Activated naive CD8-positive, alpha-beta T cell treated with anti-CD3 and anti-CD28 coated beads for 36 hours (primary cell): ENCODE data around the gene CS. TPM values are rescaled to one million over a fixed set of nuclear protein-coding genes. Genes with fewer than 3 reads are reported as not detected.
"Not testable (repeated sequence)": the region's sequence is repeated elsewhere in the genome, so short reads cannot be mapped to it uniquely, and the experiment has no call there.

ENCODE experiments used
- DNase-seq: peaks from one replicate; pipeline ENCODE4 v3.0.0; 2021
- H3K27ac Mint-ChIP-seq: one replicate; pipeline ENCODE4 v1.8.0; 2022; ENCODE audit warnings: mild to moderate bottlenecking, moderate library complexity, mixed read lengths
- H3K27me3 Mint-ChIP-seq: one replicate; pipeline ENCODE4 v1.8.0; 2022; ENCODE audit warnings: mild to moderate bottlenecking, mixed read lengths
- H3K36me3 Mint-ChIP-seq: one replicate; pipeline ENCODE4 v1.8.0; 2021; ENCODE audit warnings: mild to moderate bottlenecking, mixed read lengths
- H3K4me1 Mint-ChIP-seq: one replicate; pipeline ENCODE4 v1.8.0; 2021; ENCODE audit warnings: mixed read lengths
- H3K4me3 Mint-ChIP-seq: one replicate; pipeline ENCODE4 v1.8.0; 2022; ENCODE audit warnings: mild to moderate bottlenecking, moderate library complexity, mixed read lengths
- H3K9me3 Mint-ChIP-seq: one replicate; pipeline ENCODE4 v1.8.0; 2022; ENCODE audit warnings: mixed read lengths
- total RNA-seq, 2 experiments: library from RNA; stranded (reverse); gene quantifications; one replicate each; pipeline ENCODE4 v1.2.3, GENCODE V29; 2021

CS gene
- 100 to 1,000 TPM; 288 to 311 TPM for total RNA-seq

GRCh38 chr12:56299853-56300643, at the start of gene CS:
TSS of gene CS (minus strand) at chr12:56300330. CDS start at chr12:56300201, 129 bp downstream.
- Mint-ChIP-seq H3K9me3 (no peaks in the 10 kb centered on the region), H3K27me3 (no peaks in the 10 kb centered on the region), H3K36me3 (peaks cover 32% of the 10 kb centered on the region), H3K4me3 (peak within 1 kb of the TSS; percentile 97), H3K27ac (peak within 1 kb of the TSS; percentile 97), H3K4me1 (peaks cover 47% of the 10 kb centered on the region)
- DNase-seq = peak; percentile 99

GRCh38 chr12:56348776-56349175, 48.6 kb upstream of the CS start:
- H3K36me3 Mint-ChIP-seq = peaks cover 18% of the 10 kb centered on the region
- H3K4me3 Mint-ChIP-seq = no peak overlapping the region
- H3K4me1 Mint-ChIP-seq = no peaks in the 10 kb centered on the region
- no peak overlapping the region for H3K27ac Mint-ChIP-seq
- H3K27me3 Mint-ChIP-seq = no peaks in the 10 kb centered on the region
- H3K9me3 Mint-ChIP-seq = no peaks in the 10 kb centered on the region
- DNase-seq = no peak

- H3K27me3 Mint-ChIP-seq, H3K4me1 Mint-ChIP-seq, H3K9me3 Mint-ChIP-seq, H3K27ac Mint-ChIP-seq, DNase-seq, H3K4me3 Mint-ChIP-seq: not testable (repeated sequence)
- H3K36me3 Mint-ChIP-seq = peaks cover 25% of the 10 kb centered on the region
These were observed 47.1 kb upstream of the CS start for GRCh38 chr12:56347255-56347654.

- Mint-ChIP-seq H3K27ac (no peak overlapping the region), H3K9me3 (no peaks in the 10 kb centered on the region), H3K27me3 (no peaks in the 10 kb centered on the region), H3K4me3 (no peak overlapping the region), H3K4me1 (peaks cover under 1% of the 10 kb centered on the region), H3K36me3 (peaks cover 29% of the 10 kb centered on the region)
- peak; percentile 12 for DNase-seq
These were observed 46.5 kb upstream of the CS start for GRCh38 chr12:56346675-56347074.

GRCh38 chr12:56342290-56342689, 42.2 kb upstream of the CS start:
- H3K4me1 Mint-ChIP-seq = peaks cover 34% of the 10 kb centered on the region
- H3K4me3 Mint-ChIP-seq, H3K27ac Mint-ChIP-seq, H3K27me3 Mint-ChIP-seq, H3K9me3 Mint-ChIP-seq, DNase-seq: not testable (repeated sequence)
- H3K36me3 Mint-ChIP-seq = peaks cover 35% of the 10 kb centered on the region

- DNase-seq = no peak
- Mint-ChIP-seq H3K9me3 (no peaks in the 10 kb centered on the region), H3K27me3 (no peaks in the 10 kb centered on the region), H3K4me1 (peaks cover 39% of the 10 kb centered on the region), H3K4me3 (no peak overlapping the region), H3K36me3 (peaks cover 35% of the 10 kb centered on the region), H3K27ac (no peak overlapping the region)
These were observed 41.5 kb upstream of the CS start for GRCh38 chr12:56341616-56342015.

- no peaks in the 10 kb centered on the region for H3K9me3 Mint-ChIP-seq
- peaks cover 30% of the 10 kb centered on the region for H3K36me3 Mint-ChIP-seq
- peak overlapping the region; percentile 87 for H3K4me3 Mint-ChIP-seq
- no peak for DNase-seq
- H3K4me1 Mint-ChIP-seq = peaks cover 42% of the 10 kb centered on the region
- no peaks in the 10 kb centered on the region for H3K27me3 Mint-ChIP-seq
- H3K27ac Mint-ChIP-seq = peak overlapping the region; percentile 96
These were observed 39.0 kb upstream of the CS start for GRCh38 chr12:56339158-56339422.

- H3K4me1 Mint-ChIP-seq = peaks cover 45% of the 10 kb centered on the region
- no peaks in the 10 kb centered on the region for H3K9me3 Mint-ChIP-seq
- H3K4me3 Mint-ChIP-seq = peak within 1 kb of the TSS; percentile 87
- DNase-seq = peak; percentile 90
- peaks cover 4% of the 10 kb centered on the region for H3K27me3 Mint-ChIP-seq
- peak within 1 kb of the TSS; percentile 96 for H3K27ac Mint-ChIP-seq
- H3K36me3 Mint-ChIP-seq = peaks cover 25% of the 10 kb centered on the region
These were observed 38.4 kb upstream of the CS start, which contains the start of gene IL23A for GRCh38 chr12:56338308-56339157. TSS of gene IL23A (plus strand) at chr12:56338884. CDS start at chr12:56339045, 161 bp downstream.

- Mint-ChIP-seq H3K9me3 (no peaks in the 10 kb centered on the region), H3K27me3 (peaks cover 4% of the 10 kb centered on the region), H3K4me1 (peaks cover 48% of the 10 kb centered on the region), H3K27ac (peak overlapping the region; percentile 96), H3K4me3 (peak overlapping the region; percentile 42), H3K36me3 (peaks cover 21% of the 10 kb centered on the region)
- no peak for DNase-seq
These were observed 37.7 kb upstream of the CS start for GRCh38 chr12:56337753-56338251.

- Mint-ChIP-seq H3K4me3 (no peak overlapping the region), H3K27ac (peak overlapping the region; percentile 96), H3K27me3 (peaks cover 4% of the 10 kb centered on the region), H3K4me1 (peaks cover 54% of the 10 kb centered on the region), H3K9me3 (no peaks in the 10 kb centered on the region), H3K36me3 (peaks cover 20% of the 10 kb centered on the region)
- no peak for DNase-seq
These were observed 36.4 kb upstream of the CS start for GRCh38 chr12:56336361-56337167.

- H3K9me3 Mint-ChIP-seq, H3K27me3 Mint-ChIP-seq, DNase-seq, H3K4me3 Mint-ChIP-seq, H3K27ac Mint-ChIP-seq: not testable (repeated sequence)
- Mint-ChIP-seq H3K36me3 (peaks cover 17% of the 10 kb centered on the region), H3K4me1 (peaks cover 50% of the 10 kb centered on the region)
These were observed 35.4 kb upstream of the CS start for GRCh38 chr12:56335527-56335926.

GRCh38 chr12:56334490-56334793, 34.3 kb upstream of the CS start:
- no peak for DNase-seq
- Mint-ChIP-seq H3K27me3 (peaks cover 4% of the 10 kb centered on the region), H3K9me3 (no peaks in the 10 kb centered on the region), H3K36me3 (peaks cover 12% of the 10 kb centered on the region), H3K4me3 (peak overlapping the region; percentile 90), H3K27ac (peak overlapping the region; percentile 100), H3K4me1 (peaks cover 44% of the 10 kb centered on the region)

GRCh38 chr12:56333679-56334489, 33.8 kb upstream of the CS start, which contains the start of gene PAN2:
TSS of gene PAN2 (minus strand) at chr12:56334000. CDS start at chr12:56333094, 906 bp downstream.
- peak within 1 kb of the TSS; percentile 90 for H3K4me3 Mint-ChIP-seq
- DNase-seq = peak; percentile 93
- peak within 1 kb of the TSS; percentile 100 for H3K27ac Mint-ChIP-seq
- H3K36me3 Mint-ChIP-seq = peaks cover 7% of the 10 kb centered on the region
- H3K9me3 Mint-ChIP-seq = no peaks in the 10 kb centered on the region
- peaks cover 4% of the 10 kb centered on the region for H3K27me3 Mint-ChIP-seq
- peaks cover 39% of the 10 kb centered on the region for H3K4me1 Mint-ChIP-seq

- no peaks in the 10 kb centered on the region for H3K9me3 Mint-ChIP-seq
- peaks cover 5% of the 10 kb centered on the region for H3K36me3 Mint-ChIP-seq
- H3K27me3 Mint-ChIP-seq = peaks cover 4% of the 10 kb centered on the region
- peaks cover 34% of the 10 kb centered on the region for H3K4me1 Mint-ChIP-seq
- H3K4me3 Mint-ChIP-seq = peak overlapping the region; percentile 90
- no peak for DNase-seq
- H3K27ac Mint-ChIP-seq = peak overlapping the region; percentile 100
These were observed 33.1 kb upstream of the CS start for GRCh38 chr12:56333197-56333678.
